Cortex of kidney (tissue), 1 donor: ENCODE results near the gene INPP4A.

Experiments used
- DNase-seq: peaks from one replicate; lab custom pipeline; 2025; lab: John Stamatoyannopoulos, UW

INPP4A gene

GRCh38 chr2:98496750-98497493, 52.3 kb downstream of the INPP4A start:
- DNase-seq: no peak

- no peak for DNase-seq
These were observed 54.2 kb downstream of the INPP4A start for GRCh38 chr2:98498703-98499440.

GRCh38 chr2:98500561-98500960, 55.9 kb downstream of the INPP4A start:
- no peak for DNase-seq

- no peak for DNase-seq
These were observed 56.6 kb downstream of the INPP4A start for GRCh38 chr2:98501223-98501622.

- no peak for DNase-seq
These were observed 57.2 kb downstream of the INPP4A start for GRCh38 chr2:98501876-98502275.

GRCh38 chr2:98502556-98503335, 58.1 kb downstream of the INPP4A start:
- no peak for DNase-seq

GRCh38 chr2:98503481-98504105, 58.9 kb downstream of the INPP4A start:
- no peak for DNase-seq

- no peak for DNase-seq
These were observed 59.9 kb downstream of the INPP4A start for GRCh38 chr2:98504381-98505109.

- DNase-seq: no peak
These were observed 60.7 kb downstream of the INPP4A start for GRCh38 chr2:98505311-98505808.

GRCh38 chr2:98505971-98506664, 61.5 kb downstream of the INPP4A start:
- DNase-seq: no peak

GRCh38 chr2:98506881-98507280, 62.2 kb downstream of the INPP4A start:
- DNase-seq: no peak

GRCh38 chr2:98507461-98507860, 62.8 kb downstream of the INPP4A start:
- no peak for DNase-seq

GRCh38 chr2:98507891-98508708, 63.4 kb downstream of the INPP4A start:
- no peak for DNase-seq

GRCh38 chr2:98508709-98509066, 64.0 kb downstream of the INPP4A start:
- no peak for DNase-seq

- DNase-seq: no peak
These were observed 65.1 kb downstream of the INPP4A start for GRCh38 chr2:98509542-98510321.

GRCh38 chr2:98510322-98510662, 65.6 kb downstream of the INPP4A start:
- no peak for DNase-seq

- DNase-seq: no peak
These were observed 67.3 kb downstream of the INPP4A start for GRCh38 chr2:98511981-98512380.

GRCh38 chr2:98512699-98513098, 68.0 kb downstream of the INPP4A start:
- DNase-seq: no peak

GRCh38 chr2:98514096-98514639, 69.5 kb downstream of the INPP4A start:
- no peak for DNase-seq
